Lung (tissue), 12 donors: Measurements from ENCODE around the gene CTXN1. TPM values are rescaled to one million over a fixed set of nuclear protein-coding genes. Genes with fewer than 3 reads are reported as not detected.

Experiments
- ATAC-seq: fragments of 200-7000 bp; cut with Tn5 transposase; one replicate; pipeline ENCODE4 v1.9.1; 2020; ENCODE audit warnings: moderate number of reproducible peaks; ENCODE audit not compliant: insufficient read depth, low FRiP score
- DNase-seq, 3 donors: peaks; one replicate each; pipeline ENCODE4 v3.0.0-alpha.2; 2013 to 2017
- H3K27ac ChIP-seq, 2 donors: one replicate each; pipeline ENCODE4 v1.5.1; 2013; ENCODE audit warnings: mild to moderate bottlenecking in 2 of 2, moderate library complexity in 2 of 2, control low read depth in 1 of 2, inconsistent platforms in 1 of 2, low read depth in 1 of 2, low read length in 1 of 2
- H3K27me3 ChIP-seq, 3 donors: one replicate each; pipeline ENCODE4 v1.5.1; 2013; ENCODE audit warnings: low read length in 2 of 3; ENCODE audit not compliant: control insufficient read depth in 3 of 3, insufficient read depth in 3 of 3
- H3K36me3 ChIP-seq, 4 donors: one replicate each; pipeline ENCODE4 v1.5.1; 2013; ENCODE audit warnings: low read length in 4 of 4, mild to moderate bottlenecking in 1 of 4, moderate library complexity in 1 of 4; ENCODE audit not compliant: control insufficient read depth in 4 of 4, insufficient read depth in 4 of 4
- H3K4me1 ChIP-seq, 5 donors: one replicate each; pipeline ENCODE4 v1.5.1; 2013; ENCODE audit warnings: low read length in 5 of 5, mild to moderate bottlenecking in 2 of 5, moderate library complexity in 1 of 5; ENCODE audit not compliant: control insufficient read depth in 5 of 5, insufficient read depth in 5 of 5
- H3K4me3 ChIP-seq: one replicate; pipeline ENCODE4 v1.5.1; 2013; ENCODE audit warnings: mild to moderate bottlenecking, control low read depth, moderate library complexity
- H3K9ac ChIP-seq, 2 donors: one replicate each; pipeline ENCODE4 v1.5.1; 2013; ENCODE audit warnings: low read length in 2 of 2, control low read depth in 1 of 2; ENCODE audit not compliant: insufficient read depth in 1 of 2
- H3K9me3 ChIP-seq, 4 donors: one replicate each; pipeline ENCODE4 v1.5.1; 2013; ENCODE audit warnings: low read length in 3 of 4, mild to moderate bottlenecking in 1 of 4, moderate library complexity in 1 of 4; ENCODE audit not compliant: control insufficient read depth in 4 of 4, insufficient read depth in 3 of 4
- WGBS, 2 donors: extraction: QIAGEN DNeasy Blood & Tissue Kit; methylation state at CpG; one replicate each; pipeline ENCODE4 v1.1.7; 2013; 5-methylcytosine and 5-hydroxymethylcytosine counted together
- polyA plus RNA-seq, 2 donors: library from polyadenylated mRNA; stranded (reverse); fragments of 200-250 nt; gene quantifications; one replicate each; pipeline ENCODE4 v1.2.1, GENCODE V29; 2013
- total RNA-seq, 2 donors: library from RNA; depleted of rRNA in 1 of 2; stranded (reverse); fragments of >200 nt in 1 of 2; gene quantifications; one replicate each; pipeline ENCODE4 v1.2.1, GENCODE V29; 2014 to 2021
- TF ChIP-seq, protein P1 (sequence below): IDR thresholded peaks from 2 replicates; pipeline ENCODE4 v1.5.1; 2012; ENCODE audit warnings: mild to moderate bottlenecking; ENCODE audit errors: control extremely low read depth, extremely low read depth
- donor health status: control.
- donor health status: control.
- donor health status: Bipolar disorder and iron deficiency.
- donor health status: healthy.
- donor health status: DM: yes; HTN: yes; CAD: no.

CTXN1 gene
- total and polyA plus RNA-seq, 4 donors = 4.3 to 25.9 (median 6.9) TPM

DNA sequence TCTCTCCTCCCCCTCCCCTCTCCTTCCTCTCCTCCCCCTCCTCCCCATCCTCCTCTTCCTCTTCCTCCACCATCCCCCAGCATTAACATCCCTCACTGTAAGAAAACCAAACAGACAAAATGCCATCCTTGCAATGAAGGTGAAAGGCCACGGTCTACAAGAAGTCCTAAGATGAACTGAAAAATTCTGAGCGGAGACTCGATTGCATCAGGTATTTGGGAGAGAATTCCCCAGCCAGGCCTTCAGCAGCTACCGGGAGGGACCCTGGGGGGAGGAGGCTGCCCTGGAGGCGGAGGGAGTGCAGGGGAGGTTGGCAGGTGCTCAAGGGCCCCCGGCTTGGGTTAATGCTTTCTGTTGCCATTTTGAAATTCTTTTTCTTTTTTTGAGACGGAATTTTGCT, 27.6 kb upstream of the CTXN1 start:
- WGBS, 2 donors = 59 to 68% methylated on average over 7 of the region's 7 CpGs
- no peak for ATAC-seq

DNA sequence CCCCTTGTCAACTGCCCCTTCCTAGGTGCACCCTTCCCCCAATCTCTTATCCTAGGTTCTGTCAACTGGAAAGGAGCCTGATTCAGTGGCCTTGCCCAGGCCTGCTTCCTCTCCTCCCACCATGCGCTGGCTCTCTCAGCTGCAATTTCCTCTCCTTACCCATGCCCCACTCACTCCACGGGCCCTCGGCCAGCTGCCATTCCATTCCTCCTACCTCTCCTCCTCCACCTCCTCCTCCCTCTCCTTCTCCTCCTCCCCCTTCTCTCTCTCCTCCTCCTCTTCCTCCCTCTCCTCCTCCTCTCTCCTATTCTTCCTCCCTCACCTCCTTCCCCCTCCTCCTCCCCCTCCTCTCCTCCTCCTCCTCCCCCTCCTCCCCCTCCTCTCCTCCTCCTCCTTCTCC, 27.1 kb upstream of the CTXN1 start:
- Histone ChIP-seq H3K27ac (no peak overlapping the region), H3K9me3 (no peaks in the 10 kb centered on the region), H3K27me3 (no peaks in the 10 kb centered on the region), H3K9ac (no peak overlapping the region), H3K4me3 (no peak overlapping the region), H3K4me1 (peaks cover 0 to 5% (median 0%) of the 10 kb centered on the region in 5 donors), H3K36me3 (peaks cover 0 to 5% (median 2%) of the 10 kb centered on the region in 4 donors)
- ATAC-seq (no peak), DNase-seq (no peak)
- TF ChIP-seq, protein P1, sequence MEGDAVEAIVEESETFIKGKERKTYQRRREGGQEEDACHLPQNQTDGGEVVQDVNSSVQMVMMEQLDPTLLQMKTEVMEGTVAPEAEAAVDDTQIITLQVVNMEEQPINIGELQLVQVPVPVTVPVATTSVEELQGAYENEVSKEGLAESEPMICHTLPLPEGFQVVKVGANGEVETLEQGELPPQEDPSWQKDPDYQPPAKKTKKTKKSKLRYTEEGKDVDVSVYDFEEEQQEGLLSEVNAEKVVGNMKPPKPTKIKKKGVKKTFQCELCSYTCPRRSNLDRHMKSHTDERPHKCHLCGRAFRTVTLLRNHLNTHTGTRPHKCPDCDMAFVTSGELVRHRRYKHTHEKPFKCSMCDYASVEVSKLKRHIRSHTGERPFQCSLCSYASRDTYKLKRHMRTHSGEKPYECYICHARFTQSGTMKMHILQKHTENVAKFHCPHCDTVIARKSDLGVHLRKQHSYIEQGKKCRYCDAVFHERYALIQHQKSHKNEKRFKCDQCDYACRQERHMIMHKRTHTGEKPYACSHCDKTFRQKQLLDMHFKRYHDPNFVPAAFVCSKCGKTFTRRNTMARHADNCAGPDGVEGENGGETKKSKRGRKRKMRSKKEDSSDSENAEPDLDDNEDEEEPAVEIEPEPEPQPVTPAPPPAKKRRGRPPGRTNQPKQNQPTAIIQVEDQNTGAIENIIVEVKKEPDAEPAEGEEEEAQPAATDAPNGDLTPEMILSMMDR = no peak
- WGBS, 2 donors = 4 to 14% methylated on average over 3 of the region's 3 CpGs

More for the DNA sequence above, 27.6 kb upstream of the CTXN1 start:
- no peak for DNase-seq
- H3K4me1 ChIP-seq = peaks cover 0 to 5% (median 0%) of the 10 kb centered on the region in 5 donors
- TF ChIP-seq, protein P1 = no peak
- no peak overlapping the region for H3K4me3 ChIP-seq
- H3K9me3 ChIP-seq = no peaks in the 10 kb centered on the region
- no peak overlapping the region for H3K9ac ChIP-seq
- no peak overlapping the region for H3K27ac ChIP-seq
- no peaks in the 10 kb centered on the region for H3K27me3 ChIP-seq
- H3K36me3 ChIP-seq = peaks cover 0 to 10% (median 2%) of the 10 kb centered on the region in 4 donors

DNA sequence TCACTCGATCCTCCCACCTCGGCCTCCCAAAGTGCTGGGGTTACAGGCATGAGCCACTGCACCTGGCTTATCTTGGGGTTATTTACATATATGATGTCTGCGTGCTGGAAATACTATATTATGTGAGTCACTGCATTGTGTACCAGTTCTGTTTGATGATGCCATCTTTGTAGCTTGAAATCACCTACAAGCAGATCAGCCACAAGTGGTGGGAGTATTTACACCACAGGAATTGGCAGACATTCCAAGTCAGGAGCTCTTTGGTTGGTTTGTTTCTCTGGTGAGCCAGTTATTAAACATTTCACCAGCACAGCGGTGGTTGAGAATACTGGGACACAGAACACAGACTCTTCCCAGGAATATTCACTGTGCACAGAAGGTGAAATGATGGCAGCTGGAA, 22.0 kb upstream of the CTXN1 start:
- Histone ChIP-seq H3K27ac (no peak overlapping the region), H3K9me3 (no peaks in the 10 kb centered on the region), H3K9ac (no peak overlapping the region), H3K36me3 (no peaks in the 10 kb centered on the region), H3K27me3 (no peaks in the 10 kb centered on the region), H3K4me1 (peaks cover 0 to 4% (median 0%) of the 10 kb centered on the region in 5 donors), H3K4me3 (no peak overlapping the region)
- TF ChIP-seq, protein P1 = no peak
- 96 to 98% methylated on average over 4 of the region's 4 CpGs for WGBS, 2 donors
- ATAC-seq (no peak), DNase-seq (no peak)

DNA sequence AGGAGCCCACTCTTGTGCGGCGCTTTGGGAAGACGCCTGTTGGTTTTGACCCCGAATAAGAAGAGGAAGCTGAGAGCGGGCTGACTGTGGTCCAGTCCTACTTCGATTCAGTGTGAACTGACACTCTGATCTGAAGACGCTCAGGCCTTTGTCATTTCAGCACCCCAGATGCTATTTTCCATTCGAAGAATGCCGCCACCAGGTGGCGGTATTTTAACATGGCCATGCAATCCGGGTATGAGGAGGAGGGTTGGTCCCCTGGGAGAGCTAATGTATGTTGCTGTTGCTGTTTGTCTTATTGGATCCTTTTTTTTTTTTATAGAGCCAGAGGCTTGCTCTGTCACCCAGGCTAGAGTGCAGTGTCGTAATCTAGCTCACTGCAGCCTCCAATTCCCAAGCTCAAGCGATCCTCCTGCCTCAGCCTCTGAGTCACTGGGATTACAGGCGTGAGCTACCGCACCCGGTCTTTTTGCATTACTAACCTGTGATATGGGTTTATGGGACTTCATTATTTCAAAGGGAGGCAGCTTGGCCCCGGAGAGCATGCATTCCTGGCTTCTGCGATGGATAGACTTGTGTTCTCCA, 18.3 kb upstream of the CTXN1 start:
- ATAC-seq (peak; percentile 59), DNase-seq (peak; percentile 90 to 95 (median 93))
- Histone ChIP-seq H3K27me3 (no peaks in the 10 kb centered on the region), H3K4me3 (peak overlapping the region; percentile 49), H3K9ac (peak overlapping the region in 1 of 2 donors; percentile 68), H3K4me1 (peaks cover 0 to 10% (median 0%) of the 10 kb centered on the region in 5 donors), H3K36me3 (peaks cover 5 to 12% (median 7%) of the 10 kb centered on the region in 4 donors), H3K9me3 (no peaks in the 10 kb centered on the region), H3K27ac (peak overlapping the region; percentile 79 to 93)
- whole genome bisulfite sequencing, 2 donors = 26 to 27% methylated on average over 18 of the region's 18 CpGs
- TF ChIP-seq, protein P1 = peak; percentile 81
